ENCODE data around the gene PNPLA7. TPM values are rescaled to one million over a fixed set of nuclear protein-coding genes. Genes with fewer than 3 reads are reported as not detected.

PNPLA7 gene
- total RNA-seq, 1 donor from 2014 or later = 0.04 TPM

GRCh38 chr9:137444106-137444790 lies 106.0 kb downstream of the PNPLA7 start:
- H3K4me3 ChIP-seq (ENCODE audit: low read depth, low read length) = no peak overlapping the region
- DNase-seq (ENCODE audit: low read depth) = no peak
- H3K36me3 ChIP-seq (ENCODE audit: control insufficient read depth, insufficient read depth, low read length) = no peaks in the 10 kb centered on the region
- peaks cover 18% of the 10 kb centered on the region for H3K27me3 ChIP-seq (ENCODE audit: control insufficient read depth, insufficient read depth, low read length)
- TF ChIP-seq, protein P1, sequence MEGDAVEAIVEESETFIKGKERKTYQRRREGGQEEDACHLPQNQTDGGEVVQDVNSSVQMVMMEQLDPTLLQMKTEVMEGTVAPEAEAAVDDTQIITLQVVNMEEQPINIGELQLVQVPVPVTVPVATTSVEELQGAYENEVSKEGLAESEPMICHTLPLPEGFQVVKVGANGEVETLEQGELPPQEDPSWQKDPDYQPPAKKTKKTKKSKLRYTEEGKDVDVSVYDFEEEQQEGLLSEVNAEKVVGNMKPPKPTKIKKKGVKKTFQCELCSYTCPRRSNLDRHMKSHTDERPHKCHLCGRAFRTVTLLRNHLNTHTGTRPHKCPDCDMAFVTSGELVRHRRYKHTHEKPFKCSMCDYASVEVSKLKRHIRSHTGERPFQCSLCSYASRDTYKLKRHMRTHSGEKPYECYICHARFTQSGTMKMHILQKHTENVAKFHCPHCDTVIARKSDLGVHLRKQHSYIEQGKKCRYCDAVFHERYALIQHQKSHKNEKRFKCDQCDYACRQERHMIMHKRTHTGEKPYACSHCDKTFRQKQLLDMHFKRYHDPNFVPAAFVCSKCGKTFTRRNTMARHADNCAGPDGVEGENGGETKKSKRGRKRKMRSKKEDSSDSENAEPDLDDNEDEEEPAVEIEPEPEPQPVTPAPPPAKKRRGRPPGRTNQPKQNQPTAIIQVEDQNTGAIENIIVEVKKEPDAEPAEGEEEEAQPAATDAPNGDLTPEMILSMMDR (IDR thresholded peaks at IDR 0.05; ENCODE audit: insufficient read depth, low read length, poor library complexity, severe bottlenecking) = no peak

DNA sequence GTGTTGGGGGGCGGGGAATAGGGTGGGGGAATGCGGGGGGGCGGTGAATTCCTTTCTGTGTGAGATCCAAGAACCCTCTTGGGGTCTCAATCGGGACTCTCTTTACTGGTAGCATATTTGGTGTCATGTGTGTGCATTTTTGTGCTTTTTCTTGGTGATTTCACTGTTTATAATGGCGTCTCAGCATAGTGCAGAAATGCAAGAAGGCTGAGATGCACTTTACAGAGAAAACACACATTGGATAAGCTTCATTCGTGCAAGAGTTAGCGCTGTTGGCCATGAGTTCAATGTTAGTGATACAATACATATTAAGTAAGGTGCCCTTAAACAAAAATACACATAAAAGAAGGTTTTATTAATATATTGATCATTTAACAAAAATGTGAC lies 108.3 kb downstream of the PNPLA7 start:
- TF ChIP-seq, protein P1 (IDR thresholded peaks at IDR 0.05; ENCODE audit: insufficient read depth, low read length, poor library complexity, severe bottlenecking) = no peak
- no peaks in the 10 kb centered on the region for H3K36me3 ChIP-seq (ENCODE audit: control insufficient read depth, insufficient read depth, low read length)
- no peak for DNase-seq (ENCODE audit: low read depth)
- no peak overlapping the region for H3K4me3 ChIP-seq (ENCODE audit: low read depth, low read length)
- peaks cover 30% of the 10 kb centered on the region for H3K27me3 ChIP-seq (ENCODE audit: control insufficient read depth, insufficient read depth, low read length)

DNA sequence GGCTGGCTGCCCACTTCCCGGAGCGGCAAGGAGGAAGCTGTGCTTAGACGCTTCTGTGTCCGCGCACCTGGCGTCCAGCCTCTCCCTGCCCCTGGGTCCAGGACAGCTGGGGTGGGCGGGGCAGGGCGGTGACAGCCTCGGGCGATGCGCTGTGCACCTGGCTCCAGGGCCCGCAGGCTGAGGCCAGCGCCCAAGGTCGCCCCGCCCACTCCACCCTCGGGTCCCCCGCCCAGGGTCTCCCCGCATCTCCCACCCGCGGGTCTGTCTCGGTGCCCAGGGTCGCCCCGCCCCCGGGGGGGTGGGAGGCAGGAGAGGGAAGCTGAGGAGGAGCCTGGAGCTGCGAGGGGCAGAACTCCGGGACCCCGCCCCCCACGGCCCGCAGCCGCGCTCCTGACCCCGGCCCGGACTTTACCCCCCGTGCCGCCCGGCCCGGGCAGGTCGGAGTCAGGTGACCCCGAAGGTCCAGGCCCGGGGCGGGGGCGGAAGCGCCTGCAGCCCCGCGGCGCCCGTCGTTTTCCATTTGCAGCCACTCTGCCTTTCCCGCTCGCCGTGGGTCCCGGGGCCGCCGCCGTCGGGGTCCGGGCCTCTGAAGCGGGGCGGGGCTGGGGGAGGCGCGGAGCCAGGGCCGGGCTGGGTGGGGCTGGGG lies 108.8 kb downstream of the PNPLA7 start, which contains the start of gene ENTPD8:
Gene ENTPD8, minus strand, starts transcription at position 69 of the 646 bp plus-strand sequence. CDS start 3,072 bp downstream, outside the sequence.
- H3K27me3 ChIP-seq (ENCODE audit: control insufficient read depth, insufficient read depth, low read length) = peaks cover 28% of the 10 kb centered on the region
- DNase-seq (ENCODE audit: low read depth) = no peak
- peak within 1 kb of the TSS; percentile 20 for H3K4me3 ChIP-seq (ENCODE audit: low read depth, low read length)
- no peaks in the 10 kb centered on the region for H3K36me3 ChIP-seq (ENCODE audit: control insufficient read depth, insufficient read depth, low read length)
- TF ChIP-seq, protein P1 (IDR thresholded peaks at IDR 0.05; ENCODE audit: insufficient read depth, low read length, poor library complexity, severe bottlenecking) = no peak

GRCh38 chr9:137439158-137439714 lies 111.0 kb downstream of the PNPLA7 start:
- TF ChIP-seq, protein P1 (IDR thresholded peaks at IDR 0.05; ENCODE audit: insufficient read depth, low read length, poor library complexity, severe bottlenecking) = no peak
- DNase-seq (ENCODE audit: low read depth) = no peak

DNA sequence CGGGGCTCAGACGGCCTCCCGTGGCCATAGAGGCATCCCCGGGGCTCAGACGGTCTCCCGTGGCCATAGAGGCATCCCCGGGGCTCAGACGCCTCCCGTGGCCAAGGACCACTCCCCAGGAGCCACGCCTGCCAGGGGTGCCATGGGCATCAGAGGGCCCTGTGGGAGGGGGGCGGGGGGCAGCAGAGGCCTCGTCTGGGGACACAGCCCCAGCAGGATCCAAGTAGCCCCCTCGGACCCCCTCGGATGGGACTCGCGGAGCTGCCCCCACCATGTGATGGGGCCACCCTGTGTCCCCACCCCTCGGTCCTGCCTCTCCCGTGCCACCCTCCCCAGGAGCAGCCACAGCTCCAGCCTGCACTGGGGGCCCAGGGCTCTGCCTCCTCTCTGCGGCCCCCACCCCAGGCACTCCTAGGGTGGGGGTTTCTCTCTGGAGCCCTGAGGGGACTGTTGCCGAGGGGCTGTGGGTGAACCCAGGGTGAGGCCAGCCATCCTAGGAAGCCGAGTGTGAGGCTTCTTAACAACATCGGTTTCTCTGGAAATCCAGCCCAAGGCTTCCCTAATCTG lies 111.5 kb downstream of the PNPLA7 start:
- TF ChIP-seq, protein P1 (IDR thresholded peaks at IDR 0.05; ENCODE audit: insufficient read depth, low read length, poor library complexity, severe bottlenecking) = no peak
- Histone ChIP-seq H3K4me3 (ENCODE audit: low read depth, low read length) (no peak overlapping the region), H3K27me3 (ENCODE audit: control insufficient read depth, insufficient read depth, low read length) (peaks cover 33% of the 10 kb centered on the region), H3K36me3 (ENCODE audit: control insufficient read depth, insufficient read depth, low read length) (no peaks in the 10 kb centered on the region)
- DNase-seq (ENCODE audit: low read depth) = no peak

More at GRCh38 chr9:137439158-137439714, 111.0 kb downstream of the PNPLA7 start:
- Histone ChIP-seq H3K27me3 (ENCODE audit: control insufficient read depth, insufficient read depth, low read length) (peaks cover 28% of the 10 kb centered on the region), H3K4me3 (ENCODE audit: low read depth, low read length) (no peak overlapping the region), H3K36me3 (ENCODE audit: control insufficient read depth, insufficient read depth, low read length) (no peaks in the 10 kb centered on the region)
